ENCODE data around the gene FBXO24. TPM values are rescaled to one million over a fixed set of nuclear protein-coding genes. Genes with fewer than 3 reads are reported as not detected.
"Not testable (repeated sequence)": the region's sequence is repeated elsewhere in the genome, so short reads cannot be mapped to it uniquely, and the experiment has no call there.

FBXO24 gene
- total and polyA plus RNA-seq, 4 donors: 0.25 to 1.3 (median 0.33) TPM

GRCh38 chr7:100539436-100540006, 46.6 kb upstream of the FBXO24 start:
- TF ChIP-seq CTCF (IDR thresholded peaks at IDR 0.05; ENCODE audit: control extremely low read depth, extremely low read depth): no peak
- no peak for DNase-seq
- H3K36me3 ChIP-seq (ENCODE audit: control insufficient read depth in 4 of 4, insufficient read depth in 4 of 4, low read length in 4 of 4): no peaks in the 10 kb centered on the region
- peak overlapping the region; percentile 80 for H3K4me3 ChIP-seq
- H3K4me1 ChIP-seq (ENCODE audit: control insufficient read depth in 5 of 5, insufficient read depth in 5 of 5, low read length in 5 of 5): peaks cover 0 to 12% (median 4%) of the 10 kb centered on the region in 5 donors
- peak overlapping the region; percentile 77 to 85 for H3K27ac ChIP-seq (ENCODE audit: low read depth in 1 of 2, low read length in 1 of 2)
- H3K27me3 ChIP-seq (ENCODE audit: control insufficient read depth in 3 of 3, insufficient read depth in 3 of 3, low read length in 2 of 3): no peaks in the 10 kb centered on the region
- no peak overlapping the region for H3K9ac ChIP-seq (ENCODE audit: insufficient read depth in 1 of 2, low read length in 2 of 2)
- WGBS, 2 donors: 1% methylated on average over 40 to 44 of the region's 44 CpGs
- no peaks in the 10 kb centered on the region for H3K9me3 ChIP-seq (ENCODE audit: control insufficient read depth in 4 of 4, insufficient read depth in 3 of 4, low read length in 3 of 4)
- no peak for ATAC-seq (ENCODE audit: insufficient read depth, low FRiP score)

- Histone ChIP-seq H3K9ac (ENCODE audit: insufficient read depth in 1 of 2, low read length in 2 of 2) (no peak overlapping the region), H3K4me1 (ENCODE audit: control insufficient read depth in 5 of 5, insufficient read depth in 5 of 5, low read length in 5 of 5) (peaks cover 2 to 12% (median 8%) of the 10 kb centered on the region in 5 donors), H3K9me3 (ENCODE audit: control insufficient read depth in 4 of 4, insufficient read depth in 3 of 4, low read length in 3 of 4) (no peaks in the 10 kb centered on the region), H3K36me3 (ENCODE audit: control insufficient read depth in 4 of 4, insufficient read depth in 4 of 4, low read length in 4 of 4) (no peaks in the 10 kb centered on the region), H3K4me3 (peak overlapping the region; percentile 80), H3K27ac (ENCODE audit: low read depth in 1 of 2, low read length in 1 of 2) (no peak overlapping the region), H3K27me3 (ENCODE audit: control insufficient read depth in 3 of 3, insufficient read depth in 3 of 3, low read length in 2 of 3) (no peaks in the 10 kb centered on the region)
- ATAC-seq (ENCODE audit: insufficient read depth, low FRiP score): no peak
- DNase-seq: peak in 1 of 3 donors; percentile 30
- no peak for TF ChIP-seq CTCF (IDR thresholded peaks at IDR 0.05; ENCODE audit: control extremely low read depth, extremely low read depth)
- 49 to 71% methylated on average over 6 of the region's 6 CpGs for WGBS, 2 donors
Observed at GRCh38 chr7:100540073-100540723, 45.9 kb upstream of the FBXO24 start.

DNA sequence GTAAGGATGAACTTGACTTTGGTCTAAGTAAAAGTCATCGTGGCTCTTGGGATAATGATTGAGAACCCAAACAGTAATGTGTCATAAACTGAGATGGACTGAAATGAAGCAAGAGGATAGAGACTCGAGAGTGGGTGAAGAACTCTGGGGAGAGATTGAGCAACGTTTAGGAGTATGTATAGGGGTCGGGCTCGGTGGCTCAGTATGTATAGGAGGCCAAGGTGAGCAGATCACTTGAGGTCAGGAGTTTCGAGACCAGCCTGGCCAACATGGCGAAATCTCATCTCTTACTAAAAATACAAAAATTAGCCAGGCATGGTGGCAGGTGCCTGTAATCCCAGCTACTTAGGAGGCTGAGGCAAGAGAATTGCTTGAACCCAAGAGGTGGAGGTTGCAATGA, 44.8 kb upstream of the FBXO24 start:
- not testable (repeated sequence) for H3K4me3 ChIP-seq
- peaks cover 2 to 22% (median 16%) of the 10 kb centered on the region in 5 donors for H3K4me1 ChIP-seq (ENCODE audit: control insufficient read depth in 5 of 5, insufficient read depth in 5 of 5, low read length in 5 of 5)
- WGBS, 2 donors: 75 to 77% methylated on average over 7 of the region's 7 CpGs

DNA sequence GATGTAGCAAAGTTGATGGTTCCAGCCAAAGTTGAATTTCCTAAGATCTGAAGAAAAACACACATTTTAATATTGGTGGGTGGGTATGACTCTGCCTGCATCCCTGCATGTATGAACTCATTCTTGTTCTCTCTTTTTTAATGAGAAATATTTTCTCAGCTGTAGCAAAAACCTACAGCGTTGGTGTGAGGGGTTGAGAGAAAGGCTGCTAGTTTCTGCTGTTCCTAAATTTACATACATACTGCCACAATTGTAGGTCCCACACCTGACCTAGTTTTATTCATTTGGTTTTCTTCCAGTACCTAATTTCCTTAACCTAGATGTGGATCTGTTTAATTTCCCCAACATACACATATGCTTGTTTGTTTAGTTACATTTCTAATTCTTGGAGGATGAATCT, 42.5 kb upstream of the FBXO24 start:
- WGBS, 2 donors: 68 to 88% methylated on average over 1 of the region's 1 CpG
- Histone ChIP-seq H3K27me3 (ENCODE audit: control insufficient read depth in 3 of 3, insufficient read depth in 3 of 3, low read length in 2 of 3) (no peaks in the 10 kb centered on the region), H3K36me3 (ENCODE audit: control insufficient read depth in 4 of 4, insufficient read depth in 4 of 4, low read length in 4 of 4) (no peaks in the 10 kb centered on the region), H3K4me1 (ENCODE audit: control insufficient read depth in 5 of 5, insufficient read depth in 5 of 5, low read length in 5 of 5) (peaks cover 2 to 39% (median 28%) of the 10 kb centered on the region in 5 donors), H3K9ac (ENCODE audit: insufficient read depth in 1 of 2, low read length in 2 of 2) (no peak overlapping the region), H3K27ac (ENCODE audit: low read depth in 1 of 2, low read length in 1 of 2) (no peak overlapping the region), H3K4me3 (no peak overlapping the region), H3K9me3 (ENCODE audit: control insufficient read depth in 4 of 4, insufficient read depth in 3 of 4, low read length in 3 of 4) (no peaks in the 10 kb centered on the region)
- ATAC-seq (ENCODE audit: insufficient read depth, low FRiP score) (no peak), DNase-seq (no peak)
- TF ChIP-seq CTCF (IDR thresholded peaks at IDR 0.05; ENCODE audit: control extremely low read depth, extremely low read depth): no peak

More for the DNA sequence above, 44.8 kb upstream of the FBXO24 start:
- not testable (repeated sequence) for H3K9ac ChIP-seq (ENCODE audit: insufficient read depth in 1 of 2, low read length in 2 of 2); DNase-seq; H3K27ac ChIP-seq (ENCODE audit: low read depth in 1 of 2, low read length in 1 of 2); H3K9me3 ChIP-seq (ENCODE audit: control insufficient read depth in 4 of 4, insufficient read depth in 3 of 4, low read length in 3 of 4); H3K36me3 ChIP-seq (ENCODE audit: control insufficient read depth in 4 of 4, insufficient read depth in 4 of 4, low read length in 4 of 4); H3K27me3 ChIP-seq (ENCODE audit: control insufficient read depth in 3 of 3, insufficient read depth in 3 of 3, low read length in 2 of 3); ATAC-seq (ENCODE audit: insufficient read depth, low FRiP score)

Measured in lung (tissue), 12 donors.